SK-N-SH (cell line): ENCODE results near the gene TBXAS1. TPM values are rescaled to one million over a fixed set of nuclear protein-coding genes. Genes with fewer than 3 reads are reported as not detected.

Experiments
- CTCF ChIA-PET: fragments of 300-600, 350-600 bp; formaldehyde crosslinking; extraction: SDS; loops from one replicate; lab custom pipeline; 2021; lab: Yijun Ruan, JAX
- POLR2A ChIA-PET: fragments of 350-600 bp; sonication (Branson Sonifier 250); formaldehyde crosslinking; extraction: SDS; loops from one replicate; lab custom pipeline; 2020; ENCODE audit warnings: antibody characterized with exemption, inconsistent platforms; lab: Yijun Ruan, JAX
- DNase-seq: peaks from one replicate; pipeline ENCODE4 v3.0.0; 2012
- H2AFZ ChIP-seq: fragments of 200-600 bp; sonication (generic); 2 replicates; pipeline ENCODE4 v1.8.1; 2016; ENCODE audit warnings: antibody characterized with exemption, mild to moderate bottlenecking, low read depth
- H3F3A ChIP-seq: fragments of 200-600 bp; sonication (generic); replicated peaks from 2 replicates; pipeline ENCODE3; 2016; ENCODE audit warnings: antibody characterized with exemption, mild to moderate bottlenecking; ENCODE audit not compliant: insufficient read depth
- H3K27ac ChIP-seq, 2 experiments: fragments of 200-500 bp in 1 of 2; fragments of 200-600 bp in 1 of 2; sonication (Bioruptor generic) in 1 of 2; sonication (generic), shearing (Covaris generic) in 1 of 2; 2 replicates each; pipeline versions ENCODE4 v1.5.1 to v1.6.1; 2014 to 2016; ENCODE audit warnings: low read depth in 2 of 2, inconsistent platforms in 1 of 2, low read length in 1 of 2, mild to moderate bottlenecking in 1 of 2, mixed read lengths in 1 of 2
- H3K27me3 ChIP-seq: fragments of 200-600 bp; sonication (generic), shearing (Covaris generic); 2 replicates; pipeline ENCODE4 v1.6.1; 2016; ENCODE audit warnings: mixed run types; ENCODE audit not compliant: insufficient read depth
- H3K36me3 ChIP-seq, 2 experiments: fragments of 200-500 bp in 1 of 2; fragments of 200-600 bp in 1 of 2; sonication (Bioruptor generic) in 1 of 2; sonication (generic) in 1 of 2; replicated peaks in 1 of 2; 2 replicates each; pipeline versions ENCODE3 to v1.5.1; 2014 to 2016; ENCODE audit warnings: low read length in 1 of 2, mild to moderate bottlenecking in 1 of 2; ENCODE audit not compliant: insufficient read depth in 2 of 2, control insufficient read depth in 1 of 2
- H3K4me1 ChIP-seq, 2 experiments: fragments of 200-500 bp in 1 of 2; fragments of 200-600 bp in 1 of 2; sonication (Bioruptor generic) in 1 of 2; sonication (generic), shearing (Covaris generic) in 1 of 2; 2 replicates each; pipeline versions ENCODE4 v1.5.1 to v1.6.1; 2014 to 2016; ENCODE audit warnings: low read depth in 1 of 2, low read length in 1 of 2, mixed run types in 1 of 2; ENCODE audit not compliant: insufficient read depth in 2 of 2, control insufficient read depth in 1 of 2
- H3K4me2 ChIP-seq: fragments of 200-600 bp; sonication (generic), shearing (Covaris generic); 2 replicates; pipeline ENCODE4 v1.6.1; 2017; ENCODE audit warnings: mixed run types
- H3K4me3 ChIP-seq, 2 experiments: fragments of 200-500 bp in 1 of 2; fragments of 200-600 bp in 1 of 2; sonication (Bioruptor generic) in 1 of 2; sonication (generic), shearing (Covaris generic) in 1 of 2; 2 replicates each; pipeline versions ENCODE4 v1.5.1 to v1.8.1; 2014 to 2016; ENCODE audit warnings: low read depth in 2 of 2, inconsistent platforms in 1 of 2, low read length in 1 of 2, mild to moderate bottlenecking in 1 of 2, mixed read lengths in 1 of 2, moderate library complexity in 1 of 2
- H3K79me2 ChIP-seq: fragments of 200-600 bp; sonication (generic); 2 replicates; pipeline ENCODE4 v1.8.1; 2017; ENCODE audit warnings: mild to moderate bottlenecking; ENCODE audit not compliant: insufficient read depth
- H3K9ac ChIP-seq: fragments of 200-600 bp; sonication (generic); 2 replicates; pipeline ENCODE4 v1.6.1; 2017; ENCODE audit warnings: mixed run types
- H3K9me2 ChIP-seq: fragments of 200-600 bp; sonication (generic); 2 replicates; pipeline ENCODE4 v1.6.1; 2017; ENCODE audit warnings: mixed run types
- H3K9me3 ChIP-seq: fragments of 200-600 bp; sonication (generic); 2 replicates; pipeline ENCODE4 v1.6.1; 2017; ENCODE audit warnings: mixed run types, mild to moderate bottlenecking, moderate library complexity
- H4K20me1 ChIP-seq: fragments of 200-600 bp; sonication (generic); 2 replicates; pipeline ENCODE4 v1.6.1; 2017; ENCODE audit warnings: mild to moderate bottlenecking, mixed run types; ENCODE audit not compliant: insufficient read depth
- EP300 ChIP-seq, 2 experiments: IDR thresholded peaks; 2 replicates each; pipeline versions ENCODE4 v1.4.0 to v1.6.1; 2012; ENCODE audit warnings: borderline replicate concordance in 1 of 2, low read depth in 1 of 2, low read length in 1 of 2
- EZH2phosphoT487 ChIP-seq: fragments of 200-600 bp; sonication (generic); IDR thresholded peaks from 2 replicates; pipeline ENCODE4 v1.6.1; 2017; ENCODE audit warnings: low read depth, mixed run types, mild to moderate bottlenecking, antibody characterized with exemption, moderate library complexity, borderline replicate concordance
- FOXM1 ChIP-seq: IDR thresholded peaks from 2 replicates; pipeline ENCODE4 v1.4.0; 2012; ENCODE audit warnings: low read depth, mild to moderate bottlenecking
- GATA2 ChIP-seq: sonication (generic); formaldehyde crosslinking; IDR thresholded peaks from 2 replicates; pipeline ENCODE4 v1.5.0; 2020; ENCODE audit warnings: mild to moderate bottlenecking, missing genetic modification reagents
- IRF3 ChIP-seq: fragments of 150-350 bp; IDR thresholded peaks from 2 replicates; pipeline ENCODE4 v1.6.1; 2016; ENCODE audit warnings: mild to moderate bottlenecking, low read depth, low read length
- MEF2A ChIP-seq: IDR thresholded peaks from 2 replicates; pipeline ENCODE4 v1.4.0; 2012; ENCODE audit warnings: low read depth, borderline replicate concordance
- MXI1 ChIP-seq: IDR thresholded peaks from 2 replicates; pipeline ENCODE4 v1.6.1; 2012; ENCODE audit warnings: mild to moderate bottlenecking, low read depth, low read length, improper control_type of control experiment
- RAD21 ChIP-seq: IDR thresholded peaks from 2 replicates; pipeline ENCODE4 v1.6.1; 2012; ENCODE audit warnings: mild to moderate bottlenecking, low read length
- RCOR1 ChIP-seq: fragments of 150-350 bp; IDR thresholded peaks from 2 replicates; pipeline ENCODE4 v1.6.1; 2017; ENCODE audit warnings: antibody characterized with exemption, low read length
- REST ChIP-seq: IDR thresholded peaks from 2 replicates; pipeline ENCODE4 v1.6.1; 2012; ENCODE audit warnings: mild to moderate bottlenecking, low read depth, low read length, moderate library complexity
- RFX5 ChIP-seq: IDR thresholded peaks from 2 replicates; pipeline ENCODE4 v1.6.1; 2012; ENCODE audit warnings: mild to moderate bottlenecking, improper control_type of control experiment, low read length
- RXRA ChIP-seq: IDR thresholded peaks from 2 replicates; pipeline ENCODE4 v1.4.0; 2012; ENCODE audit warnings: low read depth, mild to moderate bottlenecking, borderline replicate concordance
- SIN3A ChIP-seq: IDR thresholded peaks from 2 replicates; pipeline ENCODE4 v1.6.1; 2012; ENCODE audit warnings: low read depth, mild to moderate bottlenecking, low read length, moderate library complexity, borderline replicate concordance
- TEAD4 ChIP-seq: IDR thresholded peaks from 2 replicates; pipeline ENCODE4 v1.4.0; 2012; ENCODE audit warnings: mild to moderate bottlenecking, borderline replicate concordance; ENCODE audit not compliant: insufficient read depth
- YY1 ChIP-seq: IDR thresholded peaks from 2 replicates; pipeline ENCODE4 v1.4.0; 2012; ENCODE audit warnings: low read depth, mild to moderate bottlenecking
- WGBS: methylation state at CpG from one replicate; pipeline ENCODE4 v1.1.6; 2017; ENCODE audit warnings: low lambda C conversion rate; 5-methylcytosine and 5-hydroxymethylcytosine counted together
- polyA plus RNA-seq, 3 experiments: library from polyadenylated mRNA; depleted of rRNA; stranded (reverse); fragments of >200 nt; gene quantifications; 2 replicates each; pipeline ENCODE4 v1.2.3, GENCODE V29; 2012
- TF ChIP-seq, protein P1 (sequence below): fragments of 200-600 bp; sonication (generic); IDR thresholded peaks from 2 replicates; pipeline ENCODE4 v1.6.1; 2017; ENCODE audit warnings: antibody characterized with exemption, mild to moderate bottlenecking, moderate library complexity
- TF ChIP-seq, protein P2 (sequence below): IDR thresholded peaks from 2 replicates; pipeline ENCODE4 v1.4.0; 2012; ENCODE audit warnings: low read depth, borderline replicate concordance
- TF ChIP-seq, protein P3 (sequence below): IDR thresholded peaks from 2 replicates; pipeline ENCODE4 v1.4.0; 2012; ENCODE audit warnings: low read depth, borderline replicate concordance

TBXAS1 gene
- polyA plus RNA-seq, 1 of the 3 experiments (the other 2 are of a cell fraction): 4.4 TPM

GRCh38 chr7:139851770-139852481, 22.9 kb downstream of the TBXAS1 start:
- no peak overlapping the region for H3K9ac ChIP-seq
- H4K20me1 ChIP-seq: no peaks in the 10 kb centered on the region
- H2AFZ ChIP-seq: no peak overlapping the region
- H3K4me1 ChIP-seq: no peaks in the 10 kb centered on the region
- no peaks in the 10 kb centered on the region for H3K36me3 ChIP-seq
- no peak overlapping the region for H3K27ac ChIP-seq
- 64% methylated on average over 4 of the region's 4 CpGs for WGBS
- CTCF ChIA-PET: interaction anchor here (1.0 to 1.5 kb wide), 2 partner anchors 13 to 19 kb away, joined by 3 to 5 read pairs; no protein-coding TSS in a partner anchor
- H3K9me3 ChIP-seq: no peaks in the 10 kb centered on the region
- H3F3A ChIP-seq: no peaks in the 10 kb centered on the region
- no peaks in the 10 kb centered on the region for H3K79me2 ChIP-seq
- no peak for DNase-seq
- H3K4me2 ChIP-seq: no peak overlapping the region
- POLR2A ChIA-PET: no interaction called here
- TF ChIP-seq TEAD4 (no peak), YY1 (no peak), RCOR1 (no peak), RXRA (no peak), EZH2phosphoT487 (no peak), SIN3A (no peak), MEF2A (no peak), MXI1 (no peak), FOXM1 (no peak), REST (no peak), IRF3 (no peak), EP300 (IDR thresholded peaks at IDR 0.05; ENCODE audit: borderline replicate concordance in 1 of 2, low read depth in 1 of 2, low read length in 1 of 2) (no peak), RAD21 (no peak), RFX5 (no peak), GATA2 (CRISPR knock-in tag) (no peak)
- TF ChIP-seq, protein P1, sequence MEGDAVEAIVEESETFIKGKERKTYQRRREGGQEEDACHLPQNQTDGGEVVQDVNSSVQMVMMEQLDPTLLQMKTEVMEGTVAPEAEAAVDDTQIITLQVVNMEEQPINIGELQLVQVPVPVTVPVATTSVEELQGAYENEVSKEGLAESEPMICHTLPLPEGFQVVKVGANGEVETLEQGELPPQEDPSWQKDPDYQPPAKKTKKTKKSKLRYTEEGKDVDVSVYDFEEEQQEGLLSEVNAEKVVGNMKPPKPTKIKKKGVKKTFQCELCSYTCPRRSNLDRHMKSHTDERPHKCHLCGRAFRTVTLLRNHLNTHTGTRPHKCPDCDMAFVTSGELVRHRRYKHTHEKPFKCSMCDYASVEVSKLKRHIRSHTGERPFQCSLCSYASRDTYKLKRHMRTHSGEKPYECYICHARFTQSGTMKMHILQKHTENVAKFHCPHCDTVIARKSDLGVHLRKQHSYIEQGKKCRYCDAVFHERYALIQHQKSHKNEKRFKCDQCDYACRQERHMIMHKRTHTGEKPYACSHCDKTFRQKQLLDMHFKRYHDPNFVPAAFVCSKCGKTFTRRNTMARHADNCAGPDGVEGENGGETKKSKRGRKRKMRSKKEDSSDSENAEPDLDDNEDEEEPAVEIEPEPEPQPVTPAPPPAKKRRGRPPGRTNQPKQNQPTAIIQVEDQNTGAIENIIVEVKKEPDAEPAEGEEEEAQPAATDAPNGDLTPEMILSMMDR: no peak
- TF ChIP-seq, protein P2, sequence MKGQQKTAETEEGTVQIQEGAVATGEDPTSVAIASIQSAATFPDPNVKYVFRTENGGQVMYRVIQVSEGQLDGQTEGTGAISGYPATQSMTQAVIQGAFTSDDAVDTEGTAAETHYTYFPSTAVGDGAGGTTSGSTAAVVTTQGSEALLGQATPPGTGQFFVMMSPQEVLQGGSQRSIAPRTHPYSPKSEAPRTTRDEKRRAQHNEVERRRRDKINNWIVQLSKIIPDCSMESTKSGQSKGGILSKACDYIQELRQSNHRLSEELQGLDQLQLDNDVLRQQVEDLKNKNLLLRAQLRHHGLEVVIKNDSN: no peak
- TF ChIP-seq, protein P3, sequence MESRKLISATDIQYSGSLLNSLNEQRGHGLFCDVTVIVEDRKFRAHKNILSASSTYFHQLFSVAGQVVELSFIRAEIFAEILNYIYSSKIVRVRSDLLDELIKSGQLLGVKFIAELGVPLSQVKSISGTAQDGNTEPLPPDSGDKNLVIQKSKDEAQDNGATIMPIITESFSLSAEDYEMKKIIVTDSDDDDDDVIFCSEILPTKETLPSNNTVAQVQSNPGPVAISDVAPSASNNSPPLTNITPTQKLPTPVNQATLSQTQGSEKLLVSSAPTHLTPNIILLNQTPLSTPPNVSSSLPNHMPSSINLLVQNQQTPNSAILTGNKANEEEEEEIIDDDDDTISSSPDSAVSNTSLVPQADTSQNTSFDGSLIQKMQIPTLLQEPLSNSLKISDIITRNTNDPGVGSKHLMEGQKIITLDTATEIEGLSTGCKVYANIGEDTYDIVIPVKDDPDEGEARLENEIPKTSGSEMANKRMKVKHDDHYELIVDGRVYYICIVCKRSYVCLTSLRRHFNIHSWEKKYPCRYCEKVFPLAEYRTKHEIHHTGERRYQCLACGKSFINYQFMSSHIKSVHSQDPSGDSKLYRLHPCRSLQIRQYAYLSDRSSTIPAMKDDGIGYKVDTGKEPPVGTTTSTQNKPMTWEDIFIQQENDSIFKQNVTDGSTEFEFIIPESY: no peak
- H3K9me2 ChIP-seq: no peaks in the 10 kb centered on the region
- no peak overlapping the region for H3K4me3 ChIP-seq
- H3K27me3 ChIP-seq: peaks cover 6% of the 10 kb centered on the region; the same call in 1 of the 2 replicates
